Pancreas (tissue), 10 donors: ENCODE measurements around the gene PEAK1. TPM values are rescaled to one million over a fixed set of nuclear protein-coding genes. Genes with fewer than 3 reads are reported as not detected.

Source experiments
- ATAC-seq, 4 donors: fragments of 200-7000 bp; cut with Tn5 transposase; one replicate each; pipeline versions ENCODE4 v1.8.0 to v1.9.1; 2020; ENCODE audit warnings: mild to moderate bottlenecking in 4 of 4, moderate library complexity in 4 of 4
- DNase-seq, 6 donors: peaks; one replicate each; pipeline ENCODE4 v3.0.0-alpha.2; 2020
- FAIRE-seq: peaks from 2 replicates; lab custom pipeline; 2012; peaks lifted over from hg19 to GRCh38; lab: Jason Lieb, UNC
- H3K27ac ChIP-seq, 4 donors: fragments of 200-600 bp; sonication (generic); 1 replicate in 3 of 4; 2 replicates in 1 of 4; pipeline versions ENCODE4 v1.5.0 to v1.8.0; 2020
- H3K27me3 ChIP-seq, 4 donors: fragments of 200-600 bp; one replicate each; pipeline ENCODE4 v1.8.0; 2021
- H3K36me3 ChIP-seq, 3 donors: fragments of 200-600 bp; sonication (generic) in 1 of 3; one replicate each; pipeline versions ENCODE4 v1.5.0 to v1.8.0; 2020 to 2021
- H3K4me1 ChIP-seq, 3 donors: fragments of 200-600 bp; one replicate each; pipeline ENCODE4 v1.8.0; 2021
- H3K4me3 ChIP-seq, 4 donors: fragments of 200-600 bp; sonication (generic) in 2 of 4; one replicate each; pipeline versions ENCODE4 v1.5.0 to v1.8.0; 2020 to 2021
- H3K9me3 ChIP-seq, 4 donors: fragments of 200-600 bp; one replicate each; pipeline ENCODE4 v1.8.0; 2021
- WGBS, 2 donors: extraction: QIAGEN DNeasy Blood & Tissue Kit; methylation state at CpG; one replicate each; pipeline ENCODE4 v1.1.7; 2013; 5-methylcytosine and 5-hydroxymethylcytosine counted together
- intact Hi-C, 3 donors: fragments of 100-400 bp; cut with DNase I; formaldehyde crosslinking; loops; one replicate each; pipeline versions ENCODE4 v1.11.1 to v1.14.2; 2022
- polyA plus RNA-seq, 2 donors: library from polyadenylated mRNA; stranded (reverse); fragments of 200-250 nt; gene quantifications; one replicate each; pipeline ENCODE4 v1.2.3, GENCODE V29; 2013
- total RNA-seq, 6 donors: library from RNA; stranded (reverse); fragmentation: NEBNext Ultra II Directional in 4 of 6; extraction: Animal tissue kit (Norgen Biotek cat#: 25700) in 4 of 6; gene quantifications; one replicate each; pipeline versions ENCODE4 v1.2.1 to v1.2.4, GENCODE V29; 2021 to 2023
- TF ChIP-seq, protein P1 (sequence below), 4 donors: fragments of 200-600 bp; sonication (generic) in 3 of 4; IDR thresholded peaks; one replicate each; pipeline versions ENCODE4 v1.5.0 to v1.8.0; 2021; ENCODE audit warnings: antibody characterized with exemption in 4 of 4
- donor health status: healthy with polysubstance abuse.
- donor health status: DM: no; HTN: no; CAD: no; lungs with moderate emphysema.
- donor health status: DM: no; HTN: no; CAD: no.
- donor health status: control.
- donor health status: control.
- donor health status: Bipolar disorder and iron deficiency.
- donor health status: DM: yes; HTN: yes; CAD: no.
- donor health status: DM: no; HTN: no; CAD: no.
- donor health status: DM: no; HTN: no; CAD: no.
- donor health status: DM: yes; HTN: yes; CAD: no.

The PEAK1 gene
- total and polyA plus RNA-seq, 8 donors: 1.8 to 27.6 (median 12.1) TPM

DNA sequence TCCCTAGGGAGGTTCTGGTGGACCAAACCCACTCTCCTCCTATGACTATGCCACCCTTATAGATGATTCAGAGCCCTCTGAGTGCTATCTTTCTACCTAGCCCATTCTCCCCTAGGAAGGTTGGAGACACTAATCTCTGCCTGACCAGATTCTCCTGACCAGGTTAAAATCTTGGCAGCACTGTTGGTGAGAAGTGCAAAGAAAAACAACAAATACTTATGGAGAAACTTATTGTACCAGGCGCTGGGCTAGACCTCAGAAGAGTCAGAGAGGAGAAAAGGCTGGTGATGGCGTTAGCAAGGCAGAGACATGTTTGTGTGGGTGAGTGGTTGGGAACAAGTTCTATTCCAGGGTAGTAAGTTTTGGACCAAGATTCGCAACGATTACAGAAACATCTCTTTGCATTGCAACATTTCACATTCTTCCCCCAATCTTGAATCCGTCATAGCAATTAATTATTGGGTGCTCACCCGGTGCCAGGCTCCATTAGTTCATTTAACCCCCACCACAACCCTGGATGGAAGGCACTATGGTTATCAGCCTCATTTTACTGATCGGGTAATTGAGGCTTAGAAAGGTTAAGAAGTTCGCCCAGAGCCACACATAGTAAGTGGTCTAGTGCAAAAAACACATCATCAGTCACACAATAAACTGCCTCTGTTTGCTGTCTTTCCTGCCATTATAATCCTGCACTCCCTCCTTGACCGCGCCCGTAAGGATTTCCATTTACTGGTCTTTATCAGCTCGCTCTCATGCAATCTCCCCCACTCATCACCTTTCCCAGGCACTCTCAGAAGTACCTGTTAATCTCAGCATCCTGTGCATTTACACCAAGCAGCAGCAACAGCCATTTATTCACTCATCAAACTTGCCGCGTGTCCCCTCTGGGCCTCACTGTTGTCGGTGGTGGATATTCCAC lies 348.3 kb downstream of the PEAK1 start:
- Histone ChIP-seq H3K4me3 (peak overlapping the region in 2 of 4 donors; percentile 88 to 89), H3K36me3 (no peaks in the 10 kb centered on the region), H3K27me3 (no peaks in the 10 kb centered on the region), H3K9me3 (no peaks in the 10 kb centered on the region), H3K27ac (peak overlapping the region; percentile 78 to 94 (median 90)), H3K4me1 (peaks cover 20 to 28% (median 25%) of the 10 kb centered on the region in 3 donors)
- DNase-seq (no peak), FAIRE-seq (no peak), ATAC-seq (no peak)
- intact Hi-C loops: no loop called here
- WGBS, 2 donors: 73 to 79% methylated on average over 15 of the region's 15 CpGs
- TF ChIP-seq, protein P1, sequence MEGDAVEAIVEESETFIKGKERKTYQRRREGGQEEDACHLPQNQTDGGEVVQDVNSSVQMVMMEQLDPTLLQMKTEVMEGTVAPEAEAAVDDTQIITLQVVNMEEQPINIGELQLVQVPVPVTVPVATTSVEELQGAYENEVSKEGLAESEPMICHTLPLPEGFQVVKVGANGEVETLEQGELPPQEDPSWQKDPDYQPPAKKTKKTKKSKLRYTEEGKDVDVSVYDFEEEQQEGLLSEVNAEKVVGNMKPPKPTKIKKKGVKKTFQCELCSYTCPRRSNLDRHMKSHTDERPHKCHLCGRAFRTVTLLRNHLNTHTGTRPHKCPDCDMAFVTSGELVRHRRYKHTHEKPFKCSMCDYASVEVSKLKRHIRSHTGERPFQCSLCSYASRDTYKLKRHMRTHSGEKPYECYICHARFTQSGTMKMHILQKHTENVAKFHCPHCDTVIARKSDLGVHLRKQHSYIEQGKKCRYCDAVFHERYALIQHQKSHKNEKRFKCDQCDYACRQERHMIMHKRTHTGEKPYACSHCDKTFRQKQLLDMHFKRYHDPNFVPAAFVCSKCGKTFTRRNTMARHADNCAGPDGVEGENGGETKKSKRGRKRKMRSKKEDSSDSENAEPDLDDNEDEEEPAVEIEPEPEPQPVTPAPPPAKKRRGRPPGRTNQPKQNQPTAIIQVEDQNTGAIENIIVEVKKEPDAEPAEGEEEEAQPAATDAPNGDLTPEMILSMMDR (IDR thresholded peaks at IDR 0.05): no peak

DNA sequence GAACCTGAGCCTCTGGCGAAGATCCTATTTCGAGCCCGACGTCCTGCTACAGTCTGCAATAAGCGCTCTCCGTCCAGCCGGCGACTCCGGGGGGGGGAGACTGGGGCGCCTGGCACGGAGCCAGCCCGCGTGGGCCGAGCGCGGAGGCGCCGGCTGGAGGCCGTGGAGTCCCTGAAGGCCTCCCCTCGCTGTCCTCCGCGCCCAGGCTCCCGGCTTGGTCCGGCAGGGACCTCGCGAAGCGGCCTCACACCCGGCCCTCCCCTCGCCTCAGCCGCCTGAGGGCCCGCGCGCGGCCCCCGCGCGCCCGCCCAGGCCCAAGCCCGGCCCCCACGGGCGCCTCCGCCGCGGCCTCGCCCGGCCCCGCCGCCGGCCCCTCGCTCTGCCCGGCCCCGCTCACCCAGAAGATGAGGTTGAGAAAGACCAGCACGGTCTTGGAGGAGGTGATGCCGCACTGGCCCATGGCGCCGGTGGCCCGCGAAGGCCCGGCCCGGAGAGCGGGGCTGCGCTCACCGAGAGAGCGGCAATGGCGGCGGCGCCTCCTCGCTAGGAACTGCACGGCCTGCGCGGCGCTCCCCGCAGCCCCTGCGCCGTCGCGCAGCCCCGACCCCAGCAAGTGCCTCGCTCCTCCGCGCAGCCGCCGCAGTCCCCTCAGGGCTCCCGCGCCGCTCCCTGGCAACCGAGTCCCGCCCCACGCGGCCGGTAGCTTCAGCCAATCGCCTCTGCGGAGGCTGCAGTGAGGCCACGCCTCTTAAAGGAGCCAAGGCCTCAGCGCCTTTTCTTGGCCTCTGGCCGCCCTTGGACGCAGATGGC lies 349.2 kb downstream of the PEAK1 start, which contains the start of gene TSPAN3:
Gene TSPAN3, minus strand, starts transcription at position 615 of the 810 bp plus-strand sequence. Its CDS starts 155 bp downstream, at position 460.
- H3K4me3 ChIP-seq: peak within 1 kb of the TSS; percentile 74 to 89 (median 82)
- intact Hi-C loops: no loop called here
- TF ChIP-seq, protein P1 (IDR thresholded peaks at IDR 0.05): no peak
- no peaks in the 10 kb centered on the region for H3K36me3 ChIP-seq
- DNase-seq (peak; percentile 91 to 97 (median 94)), ATAC-seq (peak; percentile 86 to 94 (median 91)), FAIRE-seq (no peak)
- H3K27me3 ChIP-seq: no peaks in the 10 kb centered on the region
- 0 to 1% methylated on average over 54 to 97 of the region's 97 CpGs for WGBS, 2 donors
- H3K27ac ChIP-seq: peak within 1 kb of the TSS; percentile 78 to 94 (median 90)
- no peaks in the 10 kb centered on the region for H3K9me3 ChIP-seq
- H3K4me1 ChIP-seq: peaks cover 27 to 37% (median 34%) of the 10 kb centered on the region in 3 donors

DNA sequence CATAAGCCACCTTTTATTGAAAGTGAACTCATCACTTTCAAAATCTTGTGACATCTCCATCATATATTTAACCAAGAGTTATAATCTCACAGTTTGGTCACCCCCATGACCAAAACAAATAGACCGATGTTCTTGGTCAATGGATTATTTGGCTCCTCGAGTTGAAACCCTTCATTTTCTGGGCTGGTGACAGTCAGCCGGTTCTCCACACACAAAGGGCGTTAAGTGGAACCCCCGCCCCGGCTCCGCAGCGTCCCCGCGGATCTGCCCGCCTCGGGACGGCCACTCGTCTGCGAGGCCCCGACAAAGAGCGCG lies 349.8 kb downstream of the PEAK1 start:
- Histone ChIP-seq H3K9me3 (no peaks in the 10 kb centered on the region), H3K36me3 (no peaks in the 10 kb centered on the region), H3K4me1 (peaks cover 30 to 40% (median 39%) of the 10 kb centered on the region in 3 donors), H3K4me3 (peak overlapping the region; percentile 74 to 89 (median 82)), H3K27ac (peak overlapping the region; percentile 78 to 94 (median 90)), H3K27me3 (no peaks in the 10 kb centered on the region)
- TF ChIP-seq, protein P1 (IDR thresholded peaks at IDR 0.05): no peak
- FAIRE-seq: no peak
- no peak for DNase-seq
- intact Hi-C loops: no loop called here
- ATAC-seq: no peak
- WGBS, 2 donors: 0 to 1% methylated on average over 18 of the region's 18 CpGs

DNA sequence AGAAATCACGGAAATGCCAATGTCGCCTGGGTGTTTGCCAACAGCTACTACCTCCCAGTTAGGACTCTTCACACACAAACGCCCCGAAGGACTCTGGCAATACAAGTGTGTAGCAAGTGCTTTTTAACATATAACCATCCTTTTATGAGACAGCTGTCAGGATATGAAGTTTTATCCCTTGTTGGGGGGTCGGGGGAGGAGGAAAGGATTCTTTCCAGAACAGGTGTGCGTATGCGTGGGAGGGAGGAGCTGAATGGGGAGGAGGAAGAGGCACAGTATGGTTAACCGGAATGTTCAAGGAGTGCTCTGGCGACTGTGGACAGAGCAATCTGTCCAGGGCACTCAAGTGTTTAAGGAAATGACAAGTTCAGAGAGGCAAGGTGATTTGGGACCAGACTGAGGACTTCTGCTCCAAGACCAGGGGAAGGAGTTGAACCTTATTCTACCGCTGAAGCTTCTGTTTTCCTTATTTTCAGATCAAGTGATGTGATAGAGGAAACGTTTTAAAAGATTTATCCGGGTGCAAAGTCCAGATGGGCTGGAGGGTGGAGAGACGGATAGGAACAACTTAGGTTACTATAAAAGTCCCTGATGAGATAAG lies 350.3 kb downstream of the PEAK1 start:
- ATAC-seq: peak; percentile 18 to 45 (median 34)
- peak in 3 of 6 donors; percentile 28 to 61 (median 50) for DNase-seq
- Histone ChIP-seq H3K36me3 (no peaks in the 10 kb centered on the region), H3K9me3 (no peaks in the 10 kb centered on the region), H3K4me3 (peak overlapping the region; percentile 74 to 89 (median 82)), H3K4me1 (peaks cover 34 to 45% (median 44%) of the 10 kb centered on the region in 3 donors), H3K27ac (peak overlapping the region; percentile 78 to 94 (median 90)), H3K27me3 (no peaks in the 10 kb centered on the region)
- WGBS, 2 donors: 1 to 6% methylated on average over 13 of the region's 13 CpGs
- intact Hi-C loops: no loop called here
- TF ChIP-seq, protein P1 (IDR thresholded peaks at IDR 0.05): no peak
- no peak for FAIRE-seq
